Panc1 (cell line): Measurements from ENCODE around the gene SCG5. TPM values are rescaled to one million over a fixed set of nuclear protein-coding genes. Genes with fewer than 3 reads are reported as not detected.

Source experiments
- ATAC-seq: fragments of 200-7000 bp; cut with Tn5 transposase; 2 replicates; pipeline ENCODE4 v1.9.1; 2020; ENCODE audit warnings: mild to moderate bottlenecking, moderate library complexity
- BruUV-seq: library from RNA; stranded (reverse); fragments of 400-500 nt; replicated peaks from 2 replicates; lab custom pipeline; 2021; lab: Mats Ljungman, UMichigan
- CTCF ChIA-PET: fragments of 300-600 bp; sonication (Branson Sonifier 250); formaldehyde crosslinking; loops from one replicate; lab custom pipeline; 2022; ENCODE audit warnings: antibody characterized with exemption; lab: Charles Lee
- POLR2A ChIA-PET: fragments of 300-600 bp; sonication (Branson Sonifier 250); formaldehyde crosslinking; loops from one replicate; lab custom pipeline; 2022; ENCODE audit warnings: antibody characterized with exemption; lab: Charles Lee
- DNase-seq: peaks from one replicate; pipeline ENCODE4 v3.0.0-alpha.2; 2010; ENCODE audit warnings: low read depth, low spot score
- H3K27ac ChIP-seq: 2 replicates; pipeline ENCODE4 v1.5.1; 2011; ENCODE audit warnings: mild to moderate bottlenecking, low read length, inconsistent platforms
- H3K27me3 ChIP-seq: fragments of 200-500 bp; sonication (Bioruptor generic); 2 replicates; pipeline ENCODE4 v1.6.0; 2014; ENCODE audit warnings: low read length, inconsistent platforms; ENCODE audit not compliant: control insufficient read depth, insufficient read depth
- H3K36me3 ChIP-seq: fragments of 200-500 bp; sonication (Bioruptor generic); 2 replicates; pipeline ENCODE4 v1.5.1; 2014; ENCODE audit warnings: inconsistent platforms, mild to moderate bottlenecking, low read length, moderate library complexity; ENCODE audit not compliant: control insufficient read depth, insufficient read depth
- H3K4me1 ChIP-seq: 2 replicates; pipeline ENCODE4 v1.5.1; 2011; ENCODE audit warnings: inconsistent platforms, mild to moderate bottlenecking, low read length, moderate library complexity; ENCODE audit not compliant: control insufficient read depth, insufficient read depth
- H3K4me3 ChIP-seq, 2 experiments: 2 replicates each; pipeline ENCODE4 v1.5.1; 2011 to 2012; ENCODE audit warnings: low read depth in 2 of 2, low read length in 2 of 2, mild to moderate bottlenecking in 2 of 2, inconsistent platforms in 1 of 2, moderate library complexity in 1 of 2
- H3K9me3 ChIP-seq: fragments of 200-500 bp; sonication (Bioruptor generic); 2 replicates; pipeline ENCODE4 v1.5.1; 2014; ENCODE audit warnings: low read depth, mild to moderate bottlenecking, inconsistent platforms, low read length, moderate library complexity; ENCODE audit not compliant: control insufficient read depth, insufficient read depth
- POLR2AphosphoS5 ChIP-seq: IDR thresholded peaks from 2 replicates; pipeline ENCODE4 v1.6.1; 2012; ENCODE audit warnings: mild to moderate bottlenecking, low read depth, low read length, moderate library complexity
- SIN3A ChIP-seq: IDR thresholded peaks from 2 replicates; pipeline ENCODE4 v1.6.1; 2012; ENCODE audit warnings: low read depth, mild to moderate bottlenecking, low read length, moderate library complexity, borderline replicate concordance; ENCODE audit not compliant: insufficient read depth
- TCF7L2 ChIP-seq: IDR thresholded peaks from 2 replicates; pipeline ENCODE4 v1.6.1; 2011; ENCODE audit warnings: mild to moderate bottlenecking, low read depth, low read length, inconsistent platforms
- in situ Hi-C: cut with HindIII; loops from 2 replicates; pipeline ENCODE4 v1.10.0; 2016; ENCODE audit warnings: low sequenced_read_pairs, low pct_unique_long_range_greater_than_20kb
- intact Hi-C: fragments of 100-400 bp; cut with micrococcal nuclease; formaldehyde crosslinking; loops from one replicate; pipeline ENCODE4 v1.10.0; 2022; ENCODE audit not compliant: unreplicated experiment
- total RNA-seq: library from RNA; stranded (reverse); gene quantifications from one replicate; pipeline ENCODE4 v1.2.1, GENCODE V29; 2021; ENCODE audit not compliant: unreplicated experiment
- TF ChIP-seq, protein P1 (sequence below), 2 experiments: IDR thresholded peaks; 2 replicates each; pipeline ENCODE4 v1.6.1; 2011 to 2012; ENCODE audit warnings: low read depth in 2 of 2, control low read depth in 1 of 2, low read length in 1 of 2, mild to moderate bottlenecking in 1 of 2, moderate library complexity in 1 of 2; ENCODE audit not compliant: insufficient read depth in 1 of 2
- TF ChIP-seq, protein P2 (sequence below): fragments of 450-650 bp; IDR thresholded peaks from 2 replicates; pipeline ENCODE4 v1.5.1; 2017; ENCODE audit warnings: mild to moderate bottlenecking

SCG5 gene
- total RNA-seq, 1 experiment from 2014 or later, result 0.67 TPM

DNA sequence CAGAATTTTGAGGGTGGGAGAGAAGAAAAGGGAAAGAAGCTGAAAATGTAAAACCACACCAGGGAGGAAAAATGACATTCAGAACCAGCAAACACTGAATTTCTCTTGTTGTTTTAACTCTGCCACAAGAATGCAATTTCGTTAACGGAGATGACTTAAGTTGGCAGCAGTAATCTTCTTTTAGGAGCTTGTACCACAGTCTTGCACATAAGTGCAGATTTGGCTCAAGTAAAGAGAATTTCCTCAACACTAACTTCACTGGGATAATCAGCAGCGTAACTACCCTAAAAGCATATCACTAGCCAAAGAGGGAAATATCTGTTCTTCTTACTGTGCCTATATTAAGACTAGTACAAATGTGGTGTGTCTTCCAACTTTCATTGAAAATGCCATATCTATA, 91.8 kb downstream of the SCG5 start:
- no TSS peak for BruUV-seq
- TF ChIP-seq POLR2AphosphoS5 (no peak), TCF7L2 (no peak)
- TF ChIP-seq, protein P1, sequence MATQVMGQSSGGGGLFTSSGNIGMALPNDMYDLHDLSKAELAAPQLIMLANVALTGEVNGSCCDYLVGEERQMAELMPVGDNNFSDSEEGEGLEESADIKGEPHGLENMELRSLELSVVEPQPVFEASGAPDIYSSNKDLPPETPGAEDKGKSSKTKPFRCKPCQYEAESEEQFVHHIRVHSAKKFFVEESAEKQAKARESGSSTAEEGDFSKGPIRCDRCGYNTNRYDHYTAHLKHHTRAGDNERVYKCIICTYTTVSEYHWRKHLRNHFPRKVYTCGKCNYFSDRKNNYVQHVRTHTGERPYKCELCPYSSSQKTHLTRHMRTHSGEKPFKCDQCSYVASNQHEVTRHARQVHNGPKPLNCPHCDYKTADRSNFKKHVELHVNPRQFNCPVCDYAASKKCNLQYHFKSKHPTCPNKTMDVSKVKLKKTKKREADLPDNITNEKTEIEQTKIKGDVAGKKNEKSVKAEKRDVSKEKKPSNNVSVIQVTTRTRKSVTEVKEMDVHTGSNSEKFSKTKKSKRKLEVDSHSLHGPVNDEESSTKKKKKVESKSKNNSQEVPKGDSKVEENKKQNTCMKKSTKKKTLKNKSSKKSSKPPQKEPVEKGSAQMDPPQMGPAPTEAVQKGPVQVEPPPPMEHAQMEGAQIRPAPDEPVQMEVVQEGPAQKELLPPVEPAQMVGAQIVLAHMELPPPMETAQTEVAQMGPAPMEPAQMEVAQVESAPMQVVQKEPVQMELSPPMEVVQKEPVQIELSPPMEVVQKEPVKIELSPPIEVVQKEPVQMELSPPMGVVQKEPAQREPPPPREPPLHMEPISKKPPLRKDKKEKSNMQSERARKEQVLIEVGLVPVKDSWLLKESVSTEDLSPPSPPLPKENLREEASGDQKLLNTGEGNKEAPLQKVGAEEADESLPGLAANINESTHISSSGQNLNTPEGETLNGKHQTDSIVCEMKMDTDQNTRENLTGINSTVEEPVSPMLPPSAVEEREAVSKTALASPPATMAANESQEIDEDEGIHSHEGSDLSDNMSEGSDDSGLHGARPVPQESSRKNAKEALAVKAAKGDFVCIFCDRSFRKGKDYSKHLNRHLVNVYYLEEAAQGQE (IDR thresholded peaks at IDR 0.05; ENCODE audit: insufficient read depth in 1 of 2, low read depth in 2 of 2, low read length in 1 of 2), result no peak
- TF ChIP-seq, protein P2, sequence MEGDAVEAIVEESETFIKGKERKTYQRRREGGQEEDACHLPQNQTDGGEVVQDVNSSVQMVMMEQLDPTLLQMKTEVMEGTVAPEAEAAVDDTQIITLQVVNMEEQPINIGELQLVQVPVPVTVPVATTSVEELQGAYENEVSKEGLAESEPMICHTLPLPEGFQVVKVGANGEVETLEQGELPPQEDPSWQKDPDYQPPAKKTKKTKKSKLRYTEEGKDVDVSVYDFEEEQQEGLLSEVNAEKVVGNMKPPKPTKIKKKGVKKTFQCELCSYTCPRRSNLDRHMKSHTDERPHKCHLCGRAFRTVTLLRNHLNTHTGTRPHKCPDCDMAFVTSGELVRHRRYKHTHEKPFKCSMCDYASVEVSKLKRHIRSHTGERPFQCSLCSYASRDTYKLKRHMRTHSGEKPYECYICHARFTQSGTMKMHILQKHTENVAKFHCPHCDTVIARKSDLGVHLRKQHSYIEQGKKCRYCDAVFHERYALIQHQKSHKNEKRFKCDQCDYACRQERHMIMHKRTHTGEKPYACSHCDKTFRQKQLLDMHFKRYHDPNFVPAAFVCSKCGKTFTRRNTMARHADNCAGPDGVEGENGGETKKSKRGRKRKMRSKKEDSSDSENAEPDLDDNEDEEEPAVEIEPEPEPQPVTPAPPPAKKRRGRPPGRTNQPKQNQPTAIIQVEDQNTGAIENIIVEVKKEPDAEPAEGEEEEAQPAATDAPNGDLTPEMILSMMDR, result no peak
- ChIA-PET POLR2A (no interaction called here), CTCF (no interaction called here)
- Histone ChIP-seq H3K27me3 (no peaks in the 10 kb centered on the region), H3K4me3 (no peak overlapping the region), H3K27ac (no peak overlapping the region), H3K4me1 (no peaks in the 10 kb centered on the region), H3K9me3 (no peaks in the 10 kb centered on the region), H3K36me3 (no peaks in the 10 kb centered on the region)
- ATAC-seq (no peak), DNase-seq (no peak)
- intact Hi-C loops, result no loop called here
- in situ Hi-C loops, result no loop called here

DNA sequence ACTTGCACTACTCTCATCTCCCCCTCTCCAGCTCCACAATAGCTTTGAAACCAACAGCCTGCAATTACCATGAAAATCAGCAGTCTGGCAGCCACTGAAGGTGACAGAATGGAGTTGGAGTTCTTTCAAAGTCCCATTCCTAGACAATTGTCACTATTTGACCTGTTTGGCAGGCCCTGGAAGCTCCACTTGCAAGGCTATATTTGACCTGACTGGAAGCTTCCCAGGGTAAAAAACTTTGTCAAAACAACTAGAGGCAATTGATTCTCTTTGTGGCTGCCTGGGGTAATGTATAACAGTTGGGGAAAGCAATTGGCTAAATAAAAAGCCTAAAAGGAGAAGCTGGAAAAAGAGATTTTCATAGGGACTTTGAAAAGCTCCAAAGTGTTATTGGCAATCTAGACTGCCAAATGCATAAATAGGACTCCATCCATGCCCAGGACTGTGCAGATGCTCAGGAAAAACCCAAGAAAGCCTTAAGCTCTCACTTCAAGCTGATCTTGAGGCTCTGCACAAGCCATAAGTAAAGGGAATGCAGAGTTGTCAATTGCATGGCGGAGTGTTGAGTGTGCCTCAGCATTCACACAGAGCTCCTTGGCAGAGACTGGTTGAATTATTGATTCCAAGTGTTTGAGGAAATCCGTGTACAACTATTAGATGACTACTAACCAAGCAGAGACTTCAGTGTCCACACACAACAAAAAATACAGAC, 94.6 kb downstream of the SCG5 start:
- H3K27ac ChIP-seq, result no peak overlapping the region
- H3K4me1 ChIP-seq, result no peaks in the 10 kb centered on the region
- H3K27me3 ChIP-seq, result no peaks in the 10 kb centered on the region
- ATAC-seq (no peak), DNase-seq (no peak)
- intact Hi-C loops (no loop called here), in situ Hi-C loops (no loop called here)
- no peak overlapping the region for H3K4me3 ChIP-seq
- H3K9me3 ChIP-seq, result no peaks in the 10 kb centered on the region
- H3K36me3 ChIP-seq, result no peaks in the 10 kb centered on the region
- no TSS peak for BruUV-seq
- ChIA-PET POLR2A (no interaction called here), CTCF (no interaction called here)
- TF ChIP-seq, protein P2, result no peak
- TF ChIP-seq TCF7L2, result no peak
- TF ChIP-seq, protein P1 (IDR thresholded peaks at IDR 0.05; ENCODE audit: insufficient read depth in 1 of 2, low read depth in 2 of 2, low read length in 1 of 2), result no peak
- TF ChIP-seq POLR2AphosphoS5, result no peak
- TF ChIP-seq SIN3A, result no peak
